Measurements from ENCODE around the gene EAF2. TPM values are rescaled to one million over a fixed set of nuclear protein-coding genes. Genes with fewer than 3 reads are reported as not detected.

The EAF2 gene
- total RNA-seq, 1 experiment from 2014 or later = 4.5 TPM

DNA sequence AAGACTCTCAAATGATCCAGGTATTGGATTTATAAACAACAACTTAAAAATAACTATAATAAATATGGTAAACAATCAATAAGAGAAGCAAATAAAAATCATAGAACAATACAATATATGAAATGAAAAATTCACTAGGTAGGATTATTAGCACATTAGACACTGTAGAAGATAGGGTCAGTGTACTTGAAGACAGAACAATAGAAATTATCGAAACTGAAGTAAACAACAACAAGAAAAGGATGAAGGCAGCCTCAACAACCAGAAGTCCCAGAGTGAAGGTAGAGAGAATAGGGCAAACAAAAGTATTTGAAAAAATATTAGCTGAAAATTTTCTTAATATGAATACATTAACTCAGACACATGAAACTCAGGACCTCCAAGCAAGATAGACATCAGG lies 12.0 kb upstream of the EAF2 start:
- no peaks in the 10 kb centered on the region for H3K4me1 Mint-ChIP-seq (ENCODE audit: low read depth, unreplicated experiment)
- no peak overlapping the region for H3K4me3 ChIP-seq (ENCODE audit: low read depth, low read length)
- no peaks in the 10 kb centered on the region for H3K4me1 ChIP-seq
- CTCF ChIA-PET = no interaction called here
- DNase-seq = no peak
- no peak overlapping the region for H3K4me3 Mint-ChIP-seq (ENCODE audit: unreplicated experiment)
- BruUV-seq (replicated peaks) = no TSS peak
- no peaks in the 10 kb centered on the region for H3K27me3 ChIP-seq (replicated peaks; ENCODE audit: control insufficient read depth, insufficient read depth, low read length)
- no peaks in the 10 kb centered on the region for H3K36me3 ChIP-seq (ENCODE audit: control insufficient read depth, insufficient read depth, low read length)
- no peak for TF ChIP-seq CTCF (IDR thresholded peaks at IDR 0.05; ENCODE audit: insufficient read depth in 1 of 2, low read depth in 1 of 2, low read length in 1 of 2, severe bottlenecking in 1 of 2, unreplicated experiment in 1 of 2)
- H3K27me3 Mint-ChIP-seq (ENCODE audit: insufficient read depth, unreplicated experiment) = no peaks in the 10 kb centered on the region
- H3K9me3 ChIP-seq = peaks cover 8% of the 10 kb centered on the region; the same call in 1 of the 2 replicates
- peaks cover 80% of the 10 kb centered on the region for H3K36me3 Mint-ChIP-seq (ENCODE audit: insufficient read depth, unreplicated experiment)
- peaks cover 12% of the 10 kb centered on the region for H3K9me3 Mint-ChIP-seq (ENCODE audit: unreplicated experiment)
- intact Hi-C loops (cut with micrococcal nuclease; ENCODE audit: unreplicated experiment) = no loop called here
- H3K27ac Mint-ChIP-seq (ENCODE audit: unreplicated experiment) = no peak overlapping the region
- POLR2A ChIA-PET = no interaction called here

DNA sequence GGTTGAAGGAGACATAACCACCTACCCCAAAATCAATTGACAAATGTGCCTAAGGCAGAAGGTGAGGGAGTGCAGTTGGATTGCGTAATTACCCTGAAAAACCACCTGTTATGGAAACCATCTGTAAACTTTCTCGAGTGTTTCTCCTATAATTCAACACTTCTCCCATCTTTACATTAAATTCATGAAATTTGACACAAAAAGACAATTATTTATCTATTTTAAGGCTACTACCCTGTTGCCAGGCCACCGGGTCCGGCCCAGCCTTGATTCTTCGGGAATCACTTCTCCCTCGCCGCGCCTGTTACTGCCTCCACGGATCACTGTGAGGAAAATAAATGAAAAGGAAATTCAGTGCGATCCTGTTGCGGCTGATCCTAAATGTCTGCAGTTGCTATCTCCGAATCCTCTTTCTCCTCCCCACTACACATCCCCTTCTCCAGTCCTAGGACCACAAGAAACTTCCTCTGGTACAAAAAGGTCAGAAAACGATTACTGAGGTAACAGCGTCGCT lies 795 bp upstream of the EAF2 start:
- intact Hi-C loops (cut with micrococcal nuclease; ENCODE audit: unreplicated experiment) = loop anchor here (2.0 to 10.0 kb wide), 2 partner anchors 287 to 531 kb away; no protein-coding TSS in a partner anchor
- Mint-ChIP-seq H3K27me3 (ENCODE audit: insufficient read depth, unreplicated experiment) (peaks cover 3% of the 10 kb centered on the region), H3K36me3 (ENCODE audit: insufficient read depth, unreplicated experiment) (peaks cover 18% of the 10 kb centered on the region), H3K4me3 (ENCODE audit: unreplicated experiment) (peak overlapping the region; percentile 93), H3K27ac (ENCODE audit: unreplicated experiment) (peak overlapping the region; percentile 68), H3K4me1 (ENCODE audit: low read depth, unreplicated experiment) (peaks cover 12% of the 10 kb centered on the region), H3K9me3 (ENCODE audit: unreplicated experiment) (no peaks in the 10 kb centered on the region)
- CTCF ChIA-PET = no interaction called here
- Histone ChIP-seq H3K4me1 (peaks cover 7% of the 10 kb centered on the region), H3K36me3 (ENCODE audit: control insufficient read depth, insufficient read depth, low read length) (no peaks in the 10 kb centered on the region), H3K4me3 (ENCODE audit: low read depth, low read length) (peak overlapping the region; percentile 62), H3K9me3 (no peaks in the 10 kb centered on the region), H3K27me3 (replicated peaks; ENCODE audit: control insufficient read depth, insufficient read depth, low read length) (no peaks in the 10 kb centered on the region)
- POLR2A ChIA-PET = interaction anchor here (1.8 kb wide), 1 partner anchor 84 kb away, joined by 9 read pairs; the partner anchor contains the start of gene GOLGB1
- TF ChIP-seq CTCF (IDR thresholded peaks at IDR 0.05; ENCODE audit: insufficient read depth in 1 of 2, low read depth in 1 of 2, low read length in 1 of 2, severe bottlenecking in 1 of 2, unreplicated experiment in 1 of 2) = no peak
- TSS peak; percentile 79 for BruUV-seq (replicated peaks)
- DNase-seq = peak in 1 of 2 experiments; percentile 10

GRCh38 chr3:121835465-121835801 lies 424 bp downstream of the EAF2 start:
- TF ChIP-seq CTCF (IDR thresholded peaks at IDR 0.05; ENCODE audit: insufficient read depth in 1 of 2, low read depth in 1 of 2, low read length in 1 of 2, severe bottlenecking in 1 of 2, unreplicated experiment in 1 of 2) = no peak
- peak overlapping the region; percentile 93 for H3K4me3 Mint-ChIP-seq (ENCODE audit: unreplicated experiment)
- POLR2A ChIA-PET = interaction anchor here (0.6 to 1.8 kb wide), 2 partner anchors 29 to 85 kb away, joined by 3 to 9 read pairs; partner anchors contain the start of gene GOLGB1
- H3K4me3 ChIP-seq (ENCODE audit: low read depth, low read length) = peak overlapping the region; percentile 66
- no peaks in the 10 kb centered on the region for H3K9me3 Mint-ChIP-seq (ENCODE audit: unreplicated experiment)
- H3K27ac Mint-ChIP-seq (ENCODE audit: unreplicated experiment) = peak overlapping the region; percentile 68
- peaks cover 12% of the 10 kb centered on the region for H3K4me1 Mint-ChIP-seq (ENCODE audit: low read depth, unreplicated experiment)
- intact Hi-C loops (cut with micrococcal nuclease; ENCODE audit: unreplicated experiment) = loop anchor here (1.0 to 10.0 kb wide), 4 partner anchors 89 to 529 kb away; no protein-coding TSS in a partner anchor
- H3K27me3 ChIP-seq (replicated peaks; ENCODE audit: control insufficient read depth, insufficient read depth, low read length) = no peaks in the 10 kb centered on the region
- peaks cover 7% of the 10 kb centered on the region for H3K4me1 ChIP-seq
- peaks cover 3% of the 10 kb centered on the region for H3K27me3 Mint-ChIP-seq (ENCODE audit: insufficient read depth, unreplicated experiment)
- no peak for DNase-seq
- H3K36me3 Mint-ChIP-seq (ENCODE audit: insufficient read depth, unreplicated experiment) = peaks cover 18% of the 10 kb centered on the region
- no peaks in the 10 kb centered on the region for H3K9me3 ChIP-seq
- H3K36me3 ChIP-seq (ENCODE audit: control insufficient read depth, insufficient read depth, low read length) = no peaks in the 10 kb centered on the region
- TSS peak; percentile 70 for BruUV-seq (replicated peaks)
- CTCF ChIA-PET = interaction anchor here (0.6 kb wide), 1 partner anchor 191 kb away, joined by 3 read pairs; no protein-coding TSS in a partner anchor

Data from Caco-2 (cell line).